OCI-LY7 (cell line): ENCODE results near the gene OPCML. TPM values are rescaled to one million over a fixed set of nuclear protein-coding genes. Genes with fewer than 3 reads are reported as not detected.

Experiments used
- BruUV-seq: library from RNA; stranded (reverse); fragments of 400-500 nt; replicated peaks from 2 replicates; lab custom pipeline; 2021; lab: Mats Ljungman, UMichigan
- CTCF ChIA-PET: fragments of 300-600 bp; sonication (Branson Sonifier 250); formaldehyde crosslinking; loops from one replicate; lab custom pipeline; 2022; ENCODE audit warnings: antibody characterized with exemption; ENCODE audit not compliant: unreplicated experiment; lab: Charles Lee
- POLR2A ChIA-PET: fragments of 300-600 bp; sonication (Branson Sonifier 250); formaldehyde crosslinking; loops from one replicate; lab custom pipeline; 2022; ENCODE audit warnings: antibody characterized with exemption; lab: Charles Lee
- DNase-seq: peaks from one replicate; pipeline ENCODE4 v3.0.0-alpha.2; 2015; ENCODE audit warnings: low spot score
- H2AFZ ChIP-seq: fragments of 200-600 bp; sonication (generic), shearing (Covaris generic); 2 replicates; pipeline ENCODE4 v1.6.1; 2014; ENCODE audit warnings: mild to moderate bottlenecking, antibody characterized with exemption, low read length, moderate library complexity
- H3K27ac ChIP-seq: fragments of 200-600 bp; sonication (generic); 2 replicates; pipeline ENCODE4 v1.5.1; 2014; ENCODE audit warnings: mixed run types, low read depth, mild to moderate bottlenecking, moderate library complexity, low read length, inconsistent platforms; ENCODE audit not compliant: poor library complexity, severe bottlenecking
- H3K36me3 ChIP-seq: fragments of 200-600 bp; sonication (generic); 2 replicates; pipeline ENCODE4 v1.6.1; 2014; ENCODE audit warnings: mild to moderate bottlenecking, antibody characterized with exemption, low read length, moderate library complexity, mixed read lengths; ENCODE audit not compliant: insufficient read depth
- H3K4me1 ChIP-seq: fragments of 200-600 bp; sonication (generic); 2 replicates; pipeline ENCODE4 v1.5.1; 2014; ENCODE audit warnings: mild to moderate bottlenecking, low read length; ENCODE audit not compliant: insufficient read depth, poor library complexity, severe bottlenecking
- H3K4me2 ChIP-seq: fragments of 200-600 bp; sonication (generic); 2 replicates; pipeline ENCODE4 v1.6.1; 2014; ENCODE audit warnings: mild to moderate bottlenecking, low read length
- H3K4me3 ChIP-seq: fragments of 200-600 bp; sonication (generic); 2 replicates; pipeline ENCODE4 v1.5.1; 2014; ENCODE audit warnings: mild to moderate bottlenecking, low read depth, low read length; ENCODE audit not compliant: poor library complexity, severe bottlenecking
- H3K79me2 ChIP-seq: fragments of 200-600 bp; sonication (generic); 2 replicates; pipeline ENCODE4 v1.6.1; 2016; ENCODE audit warnings: low read depth, mild to moderate bottlenecking, low read length, moderate library complexity, mixed read lengths; ENCODE audit not compliant: insufficient read depth
- H3K9me2 ChIP-seq: fragments of 200-600 bp; sonication (generic); 2 replicates; pipeline ENCODE4 v1.6.1; 2016; ENCODE audit warnings: mild to moderate bottlenecking, low read length, mixed read lengths; ENCODE audit not compliant: insufficient read depth
- H3K9me3 ChIP-seq: fragments of 200-600 bp; sonication (generic); 2 replicates; pipeline ENCODE4 v1.6.1; 2014; ENCODE audit warnings: mild to moderate bottlenecking, mixed run types, low read length, mixed read lengths
- H4K20me1 ChIP-seq: fragments of 200-600 bp; sonication (generic); 2 replicates; pipeline ENCODE4 v1.6.1; 2014; ENCODE audit warnings: mild to moderate bottlenecking, antibody characterized with exemption, low read length, moderate library complexity, mixed read lengths; ENCODE audit not compliant: insufficient read depth
- EZH2phosphoT487 ChIP-seq: fragments of 200-600 bp; sonication (generic); IDR thresholded peaks from 2 replicates; pipeline ENCODE4 v1.6.1; 2018; ENCODE audit warnings: low read depth, borderline replicate concordance, mild to moderate bottlenecking, mixed run types, antibody characterized with exemption, low read length, moderate library complexity, mixed read lengths
- intact Hi-C: fragments of 100-400 bp; cut with micrococcal nuclease; formaldehyde crosslinking; loops from one replicate; pipeline ENCODE4 v1.10.0; 2022; ENCODE audit not compliant: unreplicated experiment
- total RNA-seq, 2 experiments: library from RNA; depleted of rRNA in 1 of 2; stranded (reverse); fragments of >200 nt in 1 of 2; shearing (Covaris generic) in 1 of 2; gene quantifications; 2 replicates each; pipeline ENCODE4 v1.2.3, GENCODE V29; 2014 to 2022
- TF ChIP-seq, protein P1 (sequence below): fragments of 200-600 bp; sonication (generic); conservative IDR thresholded peaks from 2 replicates; pipeline ENCODE4 v1.5.1; 2014; ENCODE audit warnings: mild to moderate bottlenecking, antibody characterized with exemption, low read length, moderate library complexity, mixed read lengths

The OPCML gene
- total RNA-seq, 2 experiments from 2014 or later: not detected

DNA sequence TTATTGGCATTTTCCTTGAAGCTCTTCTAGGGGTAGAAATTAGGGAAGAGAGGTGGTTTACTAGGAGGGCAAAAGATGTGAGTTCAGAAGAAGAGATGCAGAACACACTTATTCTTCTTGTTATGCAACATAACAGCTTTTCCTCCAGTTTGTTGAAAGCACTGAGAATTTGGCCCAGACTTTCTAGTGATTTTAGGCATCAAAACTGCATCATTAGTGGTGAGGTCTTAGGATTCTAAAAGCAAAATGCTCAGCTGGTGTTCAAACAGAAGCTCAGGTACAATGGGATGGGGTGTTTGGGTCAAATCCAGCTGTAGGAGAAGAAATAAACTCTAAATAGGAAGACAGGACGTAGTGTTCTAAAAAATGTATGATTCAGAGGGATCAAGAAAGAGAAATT, 221.1 kb downstream of the OPCML start:
- no peak overlapping the region for H3K27ac ChIP-seq
- H3K4me2 ChIP-seq: no peak overlapping the region
- no peaks in the 10 kb centered on the region for H3K79me2 ChIP-seq
- no peak overlapping the region for H2AFZ ChIP-seq
- ChIA-PET POLR2A (no interaction called here), CTCF (no interaction called here)
- H3K9me3 ChIP-seq: no peaks in the 10 kb centered on the region
- TF ChIP-seq EZH2phosphoT487: no peak
- TF ChIP-seq, protein P1, sequence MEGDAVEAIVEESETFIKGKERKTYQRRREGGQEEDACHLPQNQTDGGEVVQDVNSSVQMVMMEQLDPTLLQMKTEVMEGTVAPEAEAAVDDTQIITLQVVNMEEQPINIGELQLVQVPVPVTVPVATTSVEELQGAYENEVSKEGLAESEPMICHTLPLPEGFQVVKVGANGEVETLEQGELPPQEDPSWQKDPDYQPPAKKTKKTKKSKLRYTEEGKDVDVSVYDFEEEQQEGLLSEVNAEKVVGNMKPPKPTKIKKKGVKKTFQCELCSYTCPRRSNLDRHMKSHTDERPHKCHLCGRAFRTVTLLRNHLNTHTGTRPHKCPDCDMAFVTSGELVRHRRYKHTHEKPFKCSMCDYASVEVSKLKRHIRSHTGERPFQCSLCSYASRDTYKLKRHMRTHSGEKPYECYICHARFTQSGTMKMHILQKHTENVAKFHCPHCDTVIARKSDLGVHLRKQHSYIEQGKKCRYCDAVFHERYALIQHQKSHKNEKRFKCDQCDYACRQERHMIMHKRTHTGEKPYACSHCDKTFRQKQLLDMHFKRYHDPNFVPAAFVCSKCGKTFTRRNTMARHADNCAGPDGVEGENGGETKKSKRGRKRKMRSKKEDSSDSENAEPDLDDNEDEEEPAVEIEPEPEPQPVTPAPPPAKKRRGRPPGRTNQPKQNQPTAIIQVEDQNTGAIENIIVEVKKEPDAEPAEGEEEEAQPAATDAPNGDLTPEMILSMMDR: no peak
- H4K20me1 ChIP-seq: no peaks in the 10 kb centered on the region
- no peaks in the 10 kb centered on the region for H3K36me3 ChIP-seq
- no peaks in the 10 kb centered on the region for H3K9me2 ChIP-seq
- H3K4me1 ChIP-seq: no peaks in the 10 kb centered on the region
- DNase-seq: no peak
- intact Hi-C loops: no loop called here
- H3K4me3 ChIP-seq: no peak overlapping the region
- no TSS peak for BruUV-seq

DNA sequence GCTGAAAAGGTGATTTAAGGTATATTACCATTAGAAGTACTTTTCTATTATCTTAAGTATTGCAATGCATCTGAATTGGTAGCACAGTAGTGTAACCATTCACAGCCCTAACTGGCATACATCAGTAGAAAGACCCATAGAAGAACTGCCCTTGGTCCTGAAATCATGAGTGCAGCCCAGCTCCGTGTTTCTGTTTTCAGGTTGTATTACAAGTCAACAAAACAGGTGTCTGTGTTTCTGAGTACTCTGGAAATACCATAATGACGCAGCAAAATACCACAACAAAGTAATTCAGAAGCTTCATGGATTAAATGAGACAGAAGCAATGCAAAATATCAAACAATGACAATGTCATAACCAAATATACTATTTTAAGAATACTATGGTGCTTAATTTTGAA, 226.3 kb downstream of the OPCML start:
- Histone ChIP-seq H3K4me2 (no peak overlapping the region), H3K36me3 (no peaks in the 10 kb centered on the region), H3K27ac (no peak overlapping the region), H3K79me2 (no peaks in the 10 kb centered on the region), H3K4me1 (no peaks in the 10 kb centered on the region), H2AFZ (no peak overlapping the region), H3K9me2 (no peaks in the 10 kb centered on the region), H3K9me3 (no peaks in the 10 kb centered on the region), H3K4me3 (no peak overlapping the region), H4K20me1 (no peaks in the 10 kb centered on the region)
- ChIA-PET CTCF (no interaction called here), POLR2A (no interaction called here)
- DNase-seq: no peak
- TF ChIP-seq, protein P1: no peak
- no peak for TF ChIP-seq EZH2phosphoT487
- no TSS peak for BruUV-seq
- intact Hi-C loops: no loop called here

DNA sequence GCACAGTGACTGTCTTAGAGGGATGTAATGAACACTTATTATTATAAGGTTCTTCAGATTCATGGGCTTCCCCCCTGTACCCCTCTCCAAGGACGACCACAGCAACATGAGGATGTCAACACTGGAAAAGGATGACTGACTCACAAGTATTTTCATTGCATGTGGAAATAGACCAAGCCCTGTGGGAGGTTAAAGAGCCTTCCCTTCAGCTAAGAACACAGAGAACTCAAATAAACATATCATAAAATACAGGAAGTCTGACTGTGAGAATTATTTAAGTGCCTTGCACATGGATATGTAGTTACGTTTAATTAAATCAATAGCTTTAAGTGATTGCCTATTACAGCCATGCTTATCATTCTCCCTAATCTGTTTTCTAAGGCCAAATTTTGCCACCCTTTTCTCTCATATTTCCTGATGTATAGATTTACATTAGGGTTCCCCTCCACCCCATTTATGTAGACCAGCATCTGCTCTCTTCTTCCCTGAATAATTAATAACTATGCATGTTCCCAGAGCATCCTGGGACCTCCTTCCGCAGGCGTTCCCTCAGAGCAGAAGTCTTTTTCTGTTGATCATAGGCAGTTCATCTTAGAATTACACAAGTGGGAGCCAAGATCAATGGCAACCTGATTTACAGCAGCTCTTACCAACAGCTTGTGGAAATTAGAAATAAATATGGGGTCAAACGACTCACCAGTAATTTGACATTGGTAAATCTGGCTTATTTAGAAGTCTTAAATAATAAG, 226.9 kb downstream of the OPCML start:
- no peak overlapping the region for H2AFZ ChIP-seq
- DNase-seq: no peak
- no peaks in the 10 kb centered on the region for H3K9me3 ChIP-seq
- H3K4me1 ChIP-seq: no peaks in the 10 kb centered on the region
- POLR2A ChIA-PET: no interaction called here
- no peak overlapping the region for H3K4me3 ChIP-seq
- no TSS peak for BruUV-seq
- CTCF ChIA-PET: no interaction called here
- H3K9me2 ChIP-seq: no peaks in the 10 kb centered on the region
- H3K27ac ChIP-seq: no peak overlapping the region
- H3K4me2 ChIP-seq: no peak overlapping the region
- H4K20me1 ChIP-seq: no peaks in the 10 kb centered on the region
- no peaks in the 10 kb centered on the region for H3K79me2 ChIP-seq
- TF ChIP-seq EZH2phosphoT487: no peak
- H3K36me3 ChIP-seq: no peaks in the 10 kb centered on the region
- intact Hi-C loops: no loop called here
